ENCODE measurements around the gene KSR2. TPM values are rescaled to one million over a fixed set of nuclear protein-coding genes. Genes with fewer than 3 reads are reported as not detected.

KSR2 gene
- total RNA-seq, 1 experiment from 2014 or later, result 1.3 TPM

DNA sequence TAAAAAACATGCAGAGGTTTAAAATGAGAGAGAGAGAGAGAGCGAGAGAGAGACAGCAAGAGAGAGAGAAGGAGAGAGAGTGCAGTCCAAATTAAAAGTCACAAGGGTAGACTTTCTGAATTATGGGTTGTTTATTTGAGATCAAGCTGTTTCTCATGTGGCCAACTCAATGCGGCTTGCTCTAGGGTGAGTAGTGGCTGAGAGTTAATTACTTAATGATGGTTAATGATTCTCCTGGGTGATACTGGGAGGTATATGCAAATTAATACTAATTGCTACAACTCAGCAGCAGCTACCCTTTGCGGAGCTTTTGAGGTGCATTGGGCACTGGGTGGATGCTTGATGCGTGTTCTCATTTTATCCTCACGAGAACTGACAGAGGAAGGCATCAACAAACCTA lies 485.3 kb downstream of the KSR2 start:
- Histone ChIP-seq H3K18ac (ENCODE audit: insufficient read length, low read depth, low read length) (no peak overlapping the region), H3K79me1 (ENCODE audit: insufficient read depth, low read depth, low read length, poor library complexity, severe bottlenecking) (no peaks in the 10 kb centered on the region), H4K91ac (ENCODE audit: insufficient read length, low read depth, low read length) (no peak overlapping the region), H2BK15ac (ENCODE audit: low read depth, low read length) (no peak overlapping the region), H3K23me2 (ENCODE audit: insufficient read length, low read depth, low read length, poor library complexity, severe bottlenecking) (no peaks in the 10 kb centered on the region), H3K9ac (ENCODE audit: extremely low read depth, insufficient read length, low read length) (no peak overlapping the region), H3K4me2 (ENCODE audit: insufficient read depth, insufficient read length, low read length) (no peak overlapping the region), H2AK5ac (ENCODE audit: insufficient read length, low read length) (no peak overlapping the region), H4K20me1 (ENCODE audit: control insufficient read depth, insufficient read depth, insufficient read length) (no peaks in the 10 kb centered on the region), H3K27me3 (ENCODE audit: insufficient read depth, low read length) (no peaks in the 10 kb centered on the region), H3K27ac (ENCODE audit: insufficient read length, low read depth, low read length) (no peak overlapping the region), H4K8ac (replicated peaks; ENCODE audit: insufficient read length, low read depth, low read length) (no peak overlapping the region), H3K4me1 (ENCODE audit: insufficient read depth, low read length) (no peaks in the 10 kb centered on the region), H4K5ac (ENCODE audit: insufficient read length, low read depth, low read length) (no peak overlapping the region), H2BK120ac (ENCODE audit: low read depth, low read length, poor library complexity, severe bottlenecking) (no peak overlapping the region), H3T11ph (ENCODE audit: low read length) (no peak overlapping the region), H2BK5ac (ENCODE audit: insufficient read length, low read length) (no peak overlapping the region), H3K79me2 (ENCODE audit: insufficient read depth, low read length) (no peaks in the 10 kb centered on the region), H2BK20ac (ENCODE audit: low read depth, low read length, poor library complexity, severe bottlenecking) (no peak overlapping the region), H3K4ac (ENCODE audit: low read depth, low read length) (no peak overlapping the region), H3K14ac (ENCODE audit: insufficient read depth, low read length) (no peak overlapping the region), H3K9me3 (ENCODE audit: control insufficient read depth, low read depth, low read length) (no peaks in the 10 kb centered on the region), H3K23ac (ENCODE audit: insufficient read length, low read depth, low read length) (no peak overlapping the region), H2BK12ac (ENCODE audit: insufficient read length, low read depth, low read length) (no peak overlapping the region), H2AFZ (ENCODE audit: low read length) (no peak overlapping the region), H3K56ac (ENCODE audit: insufficient read length, low read depth, low read length) (no peak overlapping the region)
- no CpG with 5 or more reads among the region's 5 CpGs for WGBS (ENCODE audit: extremely low coverage, insufficient read length, low lambda C conversion rate)
- no peaks in the 10 kb centered on the region; the same call in 1 of the 2 replicates for H3K27me3 Mint-ChIP-seq (ENCODE audit: low read depth)
- no peaks in the 10 kb centered on the region for H3K9me3 Mint-ChIP-seq
- no peak overlapping the region for H3K27ac Mint-ChIP-seq
- H3K36me3 Mint-ChIP-seq (ENCODE audit: insufficient read depth in 1 of 3, low read depth in 3 of 3), result no peaks in the 10 kb centered on the region; a peak in 1 of 7 replicates
- DNase-seq, result no peak
- TF ChIP-seq CTCF (conservative IDR thresholded peaks at IDR 0.05), result no peak
- peaks cover 0 to 14% of the 10 kb centered on the region in 2 experiments; a peak in 2 of 4 replicates for H3K4me1 Mint-ChIP-seq
- H3K4me3 Mint-ChIP-seq, result no peak overlapping the region

Measured in H9 (cell line).